GM19455 (cell line): ENCODE results near the gene VPS33A.
"Not testable (repeated sequence)": the region's sequence is repeated elsewhere in the genome, so short reads cannot be mapped to it uniquely, and the experiment has no call there.

Experiments
- ATAC-seq: cut with Tn5 transposase; IDR thresholded peaks from one replicate; pipeline ENCODE4 v1.9.1; 2021; ENCODE audit not compliant: unreplicated experiment

Gene VPS33A

DNA sequence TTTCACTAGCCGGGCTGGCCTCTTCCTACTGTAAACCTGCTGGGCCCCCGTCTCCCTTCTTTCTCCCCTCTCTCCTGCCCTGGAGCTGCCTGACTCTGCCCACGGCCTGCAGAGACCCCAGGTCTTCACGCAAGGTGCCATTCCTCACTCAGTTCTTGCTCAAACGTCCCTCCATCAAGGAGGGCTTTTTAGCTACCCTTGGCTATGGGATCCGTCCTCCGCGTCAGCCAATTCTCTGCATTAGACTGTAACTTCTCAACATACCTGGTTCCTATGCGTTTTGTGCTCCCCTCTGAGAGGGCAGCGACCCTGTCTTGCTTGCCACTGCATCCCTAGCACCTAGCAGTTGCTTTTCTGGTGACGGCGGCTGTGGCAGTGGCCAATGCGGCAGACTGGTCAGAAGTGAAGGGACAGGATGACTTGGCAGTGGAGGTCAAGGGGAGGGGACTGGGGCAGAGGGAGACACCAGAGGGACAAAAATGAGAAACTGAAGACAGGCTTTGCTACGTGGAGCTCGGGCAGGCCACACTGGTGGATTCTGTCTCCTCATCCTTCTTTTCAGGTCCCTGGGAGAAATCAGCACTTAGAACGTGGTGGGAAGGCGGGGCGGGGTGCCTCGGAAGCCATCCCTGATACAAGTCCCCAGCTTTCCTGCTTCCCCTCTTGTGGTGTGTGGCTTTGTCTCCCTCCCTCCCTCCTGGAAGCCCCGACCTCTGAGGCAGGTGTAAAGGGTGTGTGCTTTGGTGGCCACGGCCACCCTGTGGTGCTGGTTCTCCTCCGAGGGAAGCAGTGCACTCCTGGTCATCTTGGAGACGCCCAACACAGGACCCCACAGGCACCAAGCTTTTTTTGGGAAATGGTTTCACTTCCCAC lies 61.0 kb downstream of the VPS33A start:
- ATAC-seq, result no peak

DNA sequence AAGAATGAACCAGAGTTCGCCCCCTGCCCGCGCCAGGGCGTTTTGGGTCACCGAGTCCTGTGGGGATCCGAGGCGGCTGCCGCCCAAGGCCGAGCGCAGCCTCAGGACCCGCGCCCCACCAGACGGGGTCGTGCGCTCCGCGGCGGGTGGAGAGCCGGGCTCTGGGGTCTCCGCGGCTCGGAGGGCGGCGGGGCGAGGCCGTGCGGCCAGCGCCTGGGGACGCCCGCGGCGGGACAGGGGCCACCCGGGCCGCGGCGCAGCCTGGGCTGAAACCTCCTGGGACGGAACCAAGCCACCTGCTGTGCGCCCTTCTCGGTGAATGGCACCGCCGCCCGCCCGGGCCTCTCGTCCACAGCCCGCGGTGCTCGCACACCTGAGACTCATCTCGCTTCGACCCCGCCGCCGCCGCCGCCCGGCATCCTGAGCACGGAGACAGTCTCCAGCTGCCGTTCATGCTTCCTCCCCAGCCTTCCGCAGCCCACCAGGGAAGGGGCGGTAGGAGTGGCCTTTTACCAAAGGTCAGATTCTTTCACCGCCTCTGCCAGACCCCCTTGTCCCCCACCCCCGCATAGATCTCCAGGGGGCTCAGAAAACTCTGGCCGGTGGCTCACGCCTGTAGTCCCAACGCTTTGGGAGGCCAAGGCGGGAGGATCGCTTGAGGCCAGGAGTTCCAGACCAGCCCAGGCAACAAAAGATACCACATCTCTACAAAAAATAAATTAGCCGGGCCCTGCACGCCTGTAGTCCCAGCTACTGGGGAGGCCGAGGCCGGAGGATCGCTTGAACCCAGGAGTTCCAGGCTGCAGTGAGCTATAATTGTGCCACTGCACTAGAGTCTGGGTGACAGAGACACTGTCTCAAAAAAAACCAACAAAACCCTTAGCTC lies 61.9 kb downstream of the VPS33A start:
- no peak for ATAC-seq

DNA sequence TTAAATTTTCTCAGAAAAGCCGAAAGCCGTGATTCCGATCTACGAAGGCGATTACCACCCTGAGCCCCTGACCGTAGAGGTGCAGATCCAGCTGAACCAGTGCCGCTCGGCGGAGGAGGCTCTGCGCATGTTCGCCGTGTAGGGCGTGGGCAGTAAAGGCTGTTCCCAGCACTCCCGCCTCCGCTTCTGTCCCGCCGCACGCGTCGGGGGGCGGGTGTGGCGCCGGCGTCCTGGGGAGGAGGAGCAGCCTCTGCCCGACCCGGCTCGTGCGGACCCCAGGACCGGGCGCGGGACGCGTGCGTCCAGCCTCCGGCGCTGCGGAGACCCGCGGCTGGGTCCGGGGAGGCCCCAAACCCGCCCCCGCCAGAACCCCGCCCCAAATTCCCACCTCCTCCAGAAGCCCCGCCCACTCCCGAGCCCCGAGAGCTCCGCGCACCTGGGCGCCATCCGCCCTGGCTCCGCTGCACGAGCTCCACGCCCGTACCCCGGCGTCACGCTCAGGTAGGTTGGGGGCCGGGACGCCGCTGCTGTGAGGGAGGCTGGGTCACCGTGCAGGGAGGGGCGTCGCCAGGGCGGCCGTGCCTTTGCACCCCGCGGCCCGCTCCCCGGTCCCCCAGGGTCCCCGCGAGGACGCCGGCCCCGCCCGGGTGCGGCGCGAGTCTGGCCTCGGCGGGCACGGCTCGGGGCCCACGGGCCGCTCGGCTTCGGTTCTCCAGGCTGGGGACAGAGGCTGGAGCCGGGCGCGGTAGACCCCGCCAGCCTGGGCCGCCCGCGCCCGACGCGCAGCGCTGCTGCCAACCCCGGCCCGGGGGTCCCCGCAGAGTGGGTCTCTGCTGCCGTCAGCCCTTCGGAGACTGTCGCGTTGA lies 62.8 kb downstream of the VPS33A start, which contains the start of gene B3GNT4:
Gene B3GNT4, plus strand, starts transcription at position 409 of the 866 bp plus-strand sequence. CDS start 910 bp downstream, outside the sequence.
- no peak for ATAC-seq

DNA sequence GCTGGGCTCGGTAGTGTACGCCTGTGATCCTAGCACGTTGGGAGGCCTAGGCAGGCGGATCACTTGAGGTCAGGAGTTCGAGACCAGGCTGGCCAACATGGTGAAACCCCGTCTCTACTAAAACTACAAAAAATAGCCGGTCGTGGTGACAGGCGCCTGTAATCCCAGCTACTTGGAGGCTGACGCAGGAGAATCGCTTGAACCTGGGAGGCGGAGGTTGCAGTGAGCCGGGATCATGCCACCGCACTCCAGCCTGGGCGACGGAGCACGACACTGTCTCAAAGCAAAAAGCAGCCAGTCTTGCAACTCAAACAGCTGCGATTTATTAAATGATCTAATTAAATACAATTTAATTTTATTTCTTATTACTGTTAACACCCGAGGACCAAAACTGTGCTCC lies 63.5 kb downstream of the VPS33A start:
- not testable (repeated sequence) for ATAC-seq

DNA sequence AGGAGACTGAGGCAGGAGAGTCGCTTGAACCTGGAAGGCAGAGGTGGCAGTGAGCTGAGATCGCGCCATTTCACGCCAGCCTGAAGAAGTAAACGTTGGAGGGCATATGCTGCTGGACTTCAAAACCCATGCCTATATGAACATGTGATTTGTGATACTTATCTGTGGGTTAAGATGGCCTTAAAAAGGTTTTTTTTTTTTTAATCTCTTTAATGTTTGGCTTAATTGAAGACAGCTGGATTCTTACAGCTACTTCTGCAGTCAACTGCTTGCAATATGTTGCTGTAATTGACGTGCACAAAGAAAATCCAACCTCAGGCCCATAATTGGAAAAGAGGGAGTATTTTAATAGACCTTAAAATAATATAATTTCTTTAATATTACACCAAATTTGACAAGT lies 64.3 kb downstream of the VPS33A start:
- ATAC-seq, result no peak

DNA sequence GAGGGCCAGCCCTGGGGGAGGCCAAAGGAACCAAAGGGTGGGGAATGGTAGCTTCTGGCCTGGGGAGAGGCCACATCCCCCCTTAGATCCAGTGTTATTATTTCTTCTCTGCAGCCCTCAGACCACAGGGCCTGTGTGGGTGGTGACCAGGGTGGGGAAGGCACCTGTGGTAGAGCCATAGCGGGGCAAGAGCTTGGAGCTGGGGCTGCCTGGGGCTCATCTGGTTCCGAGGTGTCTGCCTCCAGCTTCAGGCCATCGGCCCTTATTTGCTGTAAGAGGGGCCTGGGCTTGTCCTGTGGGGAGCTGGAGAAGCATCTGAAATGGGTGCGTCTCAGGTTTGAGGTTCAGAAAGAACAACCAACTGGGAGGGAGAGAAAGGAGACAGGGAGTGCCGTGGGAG lies 64.9 kb downstream of the VPS33A start:
- no peak for ATAC-seq

DNA sequence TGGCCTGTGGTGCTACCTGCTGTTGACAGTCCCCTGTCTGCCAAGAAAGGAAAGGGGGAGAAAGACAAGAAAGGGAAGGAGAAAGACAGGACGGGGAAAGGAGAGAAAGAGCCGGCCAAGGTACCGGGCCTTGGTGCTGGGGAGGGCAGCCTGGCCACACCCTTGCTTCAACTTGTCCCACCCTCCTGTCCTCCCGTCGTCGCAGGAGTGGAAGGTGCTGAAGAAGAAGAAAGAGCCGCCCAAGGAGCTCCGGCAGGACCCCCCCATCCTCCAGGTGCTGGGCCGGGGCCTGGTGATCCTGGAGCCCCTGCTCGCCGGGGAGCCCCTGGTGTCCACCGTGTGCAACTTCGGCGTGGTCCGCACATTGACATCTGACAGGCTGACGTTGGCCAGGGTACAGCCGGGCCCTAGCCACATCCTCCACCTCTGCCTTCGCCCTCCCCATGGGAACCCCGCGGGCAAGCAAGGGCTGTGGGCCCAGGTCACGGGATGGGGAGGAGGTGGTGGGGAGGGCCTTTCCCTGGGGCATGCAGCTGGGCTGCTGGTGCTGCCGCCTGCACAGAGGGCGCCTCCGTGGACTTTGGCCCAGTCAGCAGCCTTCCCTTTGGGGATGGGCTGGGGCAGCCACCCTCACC lies 65.6 kb downstream of the VPS33A start:
- no peak for ATAC-seq

DNA sequence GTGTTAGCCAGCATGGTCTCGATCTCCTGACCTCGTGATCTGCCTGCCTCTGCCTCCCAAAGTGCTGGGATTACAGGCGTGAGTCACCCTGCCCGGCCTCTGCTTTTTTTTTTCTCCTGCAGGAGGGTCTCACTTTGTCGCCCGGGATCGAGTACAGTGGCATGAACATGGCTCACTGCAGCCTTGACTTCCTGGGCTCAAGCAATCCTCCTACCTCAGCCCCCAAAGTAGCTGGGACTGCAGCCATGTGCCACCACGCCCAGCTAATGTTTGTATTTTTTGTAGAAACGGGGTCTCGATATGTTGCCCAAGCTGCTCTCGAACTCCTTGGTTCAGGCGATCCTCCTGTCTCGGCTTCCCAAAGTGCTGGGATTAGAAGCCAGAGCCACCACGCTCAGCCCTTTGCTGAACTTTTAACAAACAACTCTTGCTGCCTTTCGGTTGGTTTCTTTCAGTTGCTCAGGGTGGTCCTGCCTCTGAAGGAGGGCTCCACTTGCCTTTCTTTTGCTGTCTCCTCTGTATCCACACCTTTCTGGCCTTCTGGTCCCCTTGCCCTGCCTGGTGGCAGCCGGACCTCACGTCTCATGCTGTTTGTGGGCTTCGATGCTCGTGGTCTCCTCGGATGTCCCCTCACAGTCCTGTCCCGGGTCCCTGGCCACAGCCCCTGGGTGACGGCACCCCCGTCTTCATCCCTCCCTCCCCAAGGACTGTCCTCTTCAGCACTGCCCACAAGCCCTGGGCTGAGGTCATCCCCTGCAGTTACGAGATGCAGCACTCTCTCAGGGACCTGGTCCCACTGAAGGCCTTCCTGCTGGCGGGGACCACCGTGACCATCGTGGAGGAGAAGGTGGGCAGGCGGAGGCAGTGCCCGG lies 66.6 kb downstream of the VPS33A start:
- no peak for ATAC-seq

DNA sequence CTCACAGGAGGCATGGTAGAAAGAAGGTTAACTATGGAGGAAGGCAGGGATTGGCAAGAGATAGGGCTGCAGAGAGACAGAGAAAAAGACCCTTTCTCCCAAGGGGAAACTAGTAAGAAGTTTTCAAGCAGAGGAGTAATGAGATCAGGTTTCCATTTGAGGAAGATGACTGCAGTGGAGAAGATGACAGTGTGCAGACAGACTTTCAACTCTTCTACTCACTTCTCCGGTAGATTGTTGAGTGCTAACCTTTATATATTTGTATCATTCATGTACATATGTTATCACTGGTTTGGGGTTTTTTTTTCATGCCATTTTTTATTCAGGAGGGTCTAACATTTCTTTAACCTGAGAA lies 68.7 kb downstream of the VPS33A start:
- no peak for ATAC-seq

DNA sequence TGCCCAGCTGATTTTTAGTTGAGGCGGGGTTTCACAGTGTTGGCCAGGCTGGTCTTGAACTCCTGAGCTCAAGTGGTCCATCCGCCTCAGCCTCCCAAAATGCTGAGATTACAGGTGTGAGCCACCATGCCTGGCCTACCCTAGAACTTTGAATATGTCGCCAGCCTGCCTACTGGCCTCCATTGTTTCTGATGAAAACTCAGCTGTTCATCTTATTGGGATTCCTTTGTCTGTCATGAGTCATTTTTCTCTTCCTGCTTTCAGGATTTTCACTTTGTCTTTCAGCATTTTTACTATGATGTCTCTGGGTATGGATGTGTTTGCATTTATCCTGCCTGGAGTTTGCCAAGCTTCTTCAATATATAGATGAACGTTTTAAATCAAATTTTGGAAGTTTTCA lies 70.9 kb downstream of the VPS33A start:
- ATAC-seq, result no peak

DNA sequence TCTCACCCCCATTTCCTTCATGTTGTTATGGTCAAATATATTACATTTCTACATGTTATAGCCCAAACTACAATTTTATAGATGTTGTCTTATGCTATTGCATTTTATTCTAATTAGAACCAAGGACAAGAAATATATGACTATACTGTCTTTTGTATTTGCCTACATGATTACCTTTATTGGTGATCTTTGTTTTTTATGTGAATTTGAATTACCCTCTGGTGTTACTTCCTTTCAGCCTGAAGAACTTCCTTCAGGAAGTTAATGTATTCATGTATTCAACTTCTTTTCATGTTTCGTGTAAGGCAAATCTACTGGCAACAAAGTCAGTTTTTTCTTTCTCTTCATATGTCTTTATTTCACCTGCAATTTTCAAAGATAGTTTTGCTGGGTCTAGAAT lies 71.5 kb downstream of the VPS33A start:
- no peak for ATAC-seq

DNA sequence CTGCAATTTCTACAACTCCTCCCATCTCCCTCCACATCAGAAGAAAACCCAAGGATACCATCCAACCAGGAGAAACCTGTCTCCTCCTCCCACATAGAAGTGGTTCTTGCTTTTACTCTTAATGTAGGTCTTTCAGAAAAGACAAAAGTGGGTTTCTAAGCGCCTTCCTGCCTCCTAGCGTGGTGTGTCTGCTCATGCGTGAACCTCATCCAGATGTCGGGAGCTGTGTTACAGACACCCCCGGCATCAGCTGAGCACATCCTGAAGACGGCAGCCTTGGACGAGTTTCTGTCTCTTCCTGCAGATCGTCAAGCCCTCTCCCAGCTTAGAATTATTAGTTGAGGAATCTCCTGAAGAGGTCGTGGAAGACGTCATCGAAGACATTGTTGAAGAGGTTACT lies 73.9 kb downstream of the VPS33A start:
- no peak for ATAC-seq

DNA sequence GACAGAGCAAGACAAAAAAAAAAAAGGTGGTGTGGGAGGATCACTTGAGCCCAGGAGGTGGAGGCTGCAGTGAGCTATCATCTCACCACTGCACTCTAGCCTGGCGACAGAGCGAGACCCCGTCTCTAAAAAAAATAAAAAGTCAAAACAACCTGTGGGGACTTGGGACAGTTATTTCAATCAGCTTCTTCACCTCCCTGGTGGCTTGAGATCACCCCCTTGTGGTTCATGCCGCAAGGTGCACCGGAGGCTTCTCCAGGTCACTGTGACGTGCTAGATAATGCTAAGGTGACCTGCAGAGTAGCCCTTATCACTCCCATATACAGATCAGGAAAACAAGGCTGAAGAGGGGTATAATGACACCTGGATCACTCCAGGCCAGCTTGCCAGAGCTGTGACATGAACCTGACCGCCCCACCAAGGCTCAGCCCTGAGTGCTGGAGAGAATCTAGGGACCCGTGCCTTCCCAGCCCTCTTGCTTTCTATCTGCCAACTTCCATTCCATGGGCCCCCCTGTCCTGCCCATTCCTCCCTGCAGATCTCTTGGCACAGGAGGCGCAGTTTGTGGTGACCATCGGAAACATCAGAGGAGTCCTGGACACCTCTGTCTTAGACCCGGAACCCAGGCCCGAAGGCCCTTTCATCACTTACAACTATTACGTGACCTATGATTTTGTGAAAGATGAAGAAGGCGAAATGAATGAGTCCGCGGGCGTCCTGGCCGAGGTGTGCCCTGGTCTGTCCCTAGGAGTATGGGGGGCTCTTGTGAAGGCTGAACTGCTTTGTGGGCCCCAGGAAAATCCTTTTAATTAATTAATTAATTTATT lies 75.2 kb downstream of the VPS33A start:
- ATAC-seq, result no peak

DNA sequence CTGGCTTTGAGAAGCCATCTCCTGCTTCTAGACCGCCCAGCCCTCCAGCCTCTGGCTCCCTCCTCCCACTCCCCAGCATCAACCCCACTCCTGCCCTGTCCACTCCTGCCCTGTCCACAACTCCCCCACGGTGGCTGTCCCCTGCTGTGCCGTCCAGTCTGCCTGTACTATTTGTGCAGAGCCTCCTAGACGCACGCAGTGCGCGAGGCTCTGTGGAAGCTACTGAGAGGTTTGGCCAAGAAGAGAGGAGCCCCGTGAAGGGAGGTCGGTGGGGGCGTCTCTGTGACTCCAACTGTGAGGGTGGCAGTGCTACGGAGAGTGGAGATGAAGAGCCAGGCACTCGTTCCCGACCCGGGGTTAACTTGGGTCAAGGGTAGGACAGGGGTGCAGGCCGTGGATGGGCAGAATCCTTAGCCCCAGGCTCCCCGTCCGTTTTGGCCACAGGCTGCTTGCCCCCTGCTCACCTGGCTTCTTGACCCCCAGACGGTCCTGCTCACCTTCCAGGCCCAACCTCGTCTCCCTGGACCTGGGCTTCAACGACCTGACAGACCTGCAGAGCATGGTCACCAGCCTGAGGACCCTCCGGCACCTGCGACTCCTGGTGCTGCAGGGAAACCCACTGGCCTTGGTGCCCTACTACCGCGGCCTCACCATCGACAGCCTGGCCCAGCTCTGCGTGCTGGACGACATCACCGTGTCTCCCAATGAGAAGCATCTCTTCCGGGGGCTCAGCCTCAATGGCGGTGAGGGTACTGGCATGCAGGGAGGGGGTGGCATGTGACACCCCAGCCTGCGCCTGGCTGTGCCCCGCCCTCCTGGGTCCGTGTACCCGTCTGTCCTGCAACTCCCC lies 76.4 kb downstream of the VPS33A start:
- ATAC-seq, result no peak

DNA sequence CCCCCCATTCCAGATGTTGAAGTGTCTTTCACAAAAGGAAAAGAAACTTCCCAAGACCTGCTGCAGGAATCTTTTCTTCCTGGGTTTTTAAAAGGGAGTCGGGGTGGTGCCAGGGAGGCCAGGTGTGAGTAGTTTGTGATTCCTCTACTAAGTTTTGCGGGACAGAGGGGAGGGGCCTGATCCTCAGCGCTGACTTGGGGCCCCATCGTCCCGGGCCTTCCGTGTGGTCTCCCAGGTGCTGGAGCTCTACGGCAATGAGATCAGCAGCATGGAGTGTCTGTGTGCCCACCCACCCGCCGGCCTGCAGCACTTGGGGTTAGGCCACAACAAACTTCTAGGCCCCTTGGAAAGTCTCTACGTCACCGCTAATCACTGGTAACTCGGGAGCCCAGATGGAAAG lies 78.8 kb downstream of the VPS33A start:
- no peak for ATAC-seq

DNA sequence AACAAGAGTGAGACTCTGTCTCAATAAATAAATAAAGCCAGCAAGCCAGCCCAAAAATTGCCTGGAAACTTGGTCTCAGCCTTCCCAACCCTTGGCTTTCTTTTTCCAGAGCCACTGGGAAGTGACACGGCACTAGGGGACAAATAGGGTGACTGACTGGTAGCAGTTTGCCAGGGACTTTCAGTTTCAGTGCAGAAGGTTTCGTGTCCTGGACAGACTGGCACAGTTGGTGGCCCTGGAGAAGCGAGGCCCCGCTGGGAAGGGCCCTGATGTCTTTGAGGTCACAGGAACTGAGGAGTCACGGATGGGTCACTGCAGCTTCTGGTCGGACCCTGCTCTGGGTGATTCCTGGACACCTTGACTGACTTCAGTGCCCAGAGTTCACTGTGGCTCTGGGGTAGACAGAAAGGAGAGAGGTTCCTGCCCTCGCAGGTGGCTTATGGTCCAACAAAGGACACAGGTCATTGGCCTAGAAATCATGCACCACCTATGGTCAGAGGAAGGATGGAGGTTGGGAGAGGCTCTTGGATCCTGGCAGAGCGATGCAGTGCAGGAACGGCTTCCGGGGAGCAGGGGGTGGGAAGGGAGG lies 80.7 kb downstream of the VPS33A start:
- ATAC-seq, result no peak

DNA sequence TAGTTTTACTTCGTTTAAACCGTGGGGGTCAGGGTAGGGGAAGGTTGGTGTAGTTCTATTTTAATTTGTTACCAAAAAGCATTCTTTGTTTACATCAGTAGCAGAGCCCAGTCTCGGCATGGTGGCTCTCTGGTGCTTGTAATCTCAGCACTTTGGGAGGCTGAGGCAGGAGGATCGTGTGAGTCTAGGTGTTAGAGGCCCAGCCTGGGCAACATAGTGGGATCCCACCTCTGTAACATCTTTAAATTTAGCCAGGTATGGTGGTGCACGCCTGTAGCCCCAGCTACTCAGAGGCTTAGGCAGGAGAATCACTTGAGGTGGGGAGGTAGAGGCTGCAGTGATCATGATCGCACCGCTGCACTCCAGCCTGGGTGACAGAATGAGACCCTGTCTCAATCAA lies 81.2 kb downstream of the VPS33A start:
- ATAC-seq, result no peak

DNA sequence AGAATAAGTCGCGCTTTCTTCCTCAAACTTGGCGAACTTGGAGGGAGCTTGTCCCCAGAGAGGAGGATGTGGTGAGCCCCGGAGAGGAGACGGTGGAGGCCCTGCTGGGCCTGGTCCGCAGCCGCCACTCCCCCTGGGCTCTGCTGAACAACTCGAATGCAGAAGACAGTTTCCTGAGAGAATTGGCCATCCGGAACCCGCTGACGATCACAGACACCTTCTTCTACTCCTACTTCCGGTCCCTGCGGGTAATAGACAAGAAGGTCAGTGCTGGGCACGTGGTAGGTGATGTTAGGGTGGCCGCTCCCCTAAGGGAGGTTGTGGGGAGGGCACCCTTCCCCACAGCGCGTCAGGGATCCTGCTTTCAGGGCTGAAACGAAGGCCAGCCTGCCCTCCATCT lies 81.8 kb downstream of the VPS33A start:
- ATAC-seq, result no peak
